ENCODE measurements around the gene RAC3.

RAC3 gene

DNA sequence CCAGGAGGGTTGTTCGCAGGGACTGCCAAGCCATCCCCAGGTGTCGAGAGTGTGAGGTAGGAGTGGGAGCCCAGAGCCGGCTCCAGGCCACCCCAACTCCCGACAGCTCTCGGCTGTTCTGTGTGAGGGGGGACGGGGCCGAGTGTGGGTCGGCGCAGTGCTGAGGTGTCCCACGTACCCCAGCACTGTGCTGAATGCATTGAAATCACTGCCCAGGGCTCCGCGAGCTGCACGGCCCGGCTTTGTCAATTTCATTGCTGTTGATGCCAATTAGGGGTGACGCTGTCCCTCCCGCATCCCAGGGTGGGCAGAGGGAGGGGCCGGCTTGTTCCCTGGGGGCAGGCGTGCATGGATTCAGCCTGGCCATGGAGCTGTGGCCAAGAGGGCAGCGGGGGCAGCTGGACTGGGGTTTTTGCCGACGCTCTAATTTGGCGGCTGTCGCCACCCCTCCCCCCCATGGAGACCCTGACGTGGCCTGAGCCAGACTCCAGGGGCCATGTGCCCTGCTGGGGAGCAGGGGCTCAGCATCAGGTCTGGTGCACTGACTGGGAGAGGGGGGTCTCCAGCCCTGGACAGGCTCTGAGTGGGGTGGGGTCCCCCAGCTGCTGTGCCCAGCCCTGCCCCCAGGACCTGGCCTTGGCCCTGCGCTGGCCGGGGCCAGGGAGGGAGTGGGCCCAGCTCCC is 23.1 kb upstream of the RAC3 start:
- Histone ChIP-seq H3K4me3 (ENCODE audit: low read depth, low read length) (no peak overlapping the region), H3K27ac (ENCODE audit: low read depth, low read length) (no peak overlapping the region), H3K79me2 (ENCODE audit: control insufficient read depth, insufficient read depth, low read length, poor library complexity) (peaks cover 8% of the 10 kb centered on the region)

DNA sequence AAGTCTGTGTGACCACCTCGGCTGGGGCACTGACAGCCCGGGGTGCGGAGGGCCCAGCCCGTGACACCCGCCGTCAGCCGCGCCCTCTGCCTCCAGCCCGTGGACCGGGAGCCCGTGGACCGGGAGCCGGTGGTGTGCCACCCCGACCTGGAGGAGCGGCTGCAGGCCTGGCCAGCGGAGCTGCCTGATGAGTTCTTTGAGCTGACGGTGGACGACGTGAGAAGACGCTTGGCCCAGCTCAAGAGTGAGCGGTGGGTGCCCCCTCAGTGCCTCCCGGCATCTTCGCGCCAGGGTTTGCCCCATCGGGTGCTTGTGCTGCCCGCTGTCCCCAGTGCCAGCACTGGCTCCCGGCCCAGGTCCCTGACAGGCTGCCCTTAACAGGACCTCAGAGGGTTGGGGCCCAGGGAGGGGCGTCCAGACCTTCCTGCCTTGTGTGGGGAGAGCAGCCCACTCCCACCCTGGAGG is 22.5 kb upstream of the RAC3 start:
- H3K79me1 ChIP-seq (ENCODE audit: low read length), result peaks cover 31% of the 10 kb centered on the region
- peaks cover 3 to 9% of the 10 kb centered on the region in 2 experiments for H3K36me3 ChIP-seq (ENCODE audit: control insufficient read depth in 1 of 2, insufficient read depth in 2 of 2, low read length in 2 of 2)
- H4K12ac ChIP-seq (ENCODE audit: low read depth, low read length), result no peak overlapping the region
- H3K14ac ChIP-seq (ENCODE audit: low read length), result no peak overlapping the region
- H3K9ac ChIP-seq (ENCODE audit: low read length), result no peak overlapping the region
- H3K4me3 ChIP-seq (ENCODE audit: low read depth, low read length), result no peak overlapping the region
- no peak overlapping the region for H2AK5ac ChIP-seq (ENCODE audit: low read length)
- no peak overlapping the region for H3K4ac ChIP-seq (ENCODE audit: low read depth, low read length)
- H4K91ac ChIP-seq (ENCODE audit: low read depth, low read length), result peak overlapping the region; percentile 14
- H3K9me3 ChIP-seq (ENCODE audit: insufficient read depth, low read depth, low read length), result peaks cover 5% of the 10 kb centered on the region
- H3K18ac ChIP-seq (ENCODE audit: low read length), result no peak overlapping the region
- H2BK5ac ChIP-seq (ENCODE audit: low read depth, low read length, poor library complexity), result no peak overlapping the region
- no CpG with 5 or more reads among the region's 28 CpGs for WGBS (ENCODE audit: extremely low coverage, insufficient coverage, insufficient read length)
- H2BK120ac ChIP-seq (ENCODE audit: insufficient read depth, low read length, poor library complexity), result no peak overlapping the region
- H2AFZ ChIP-seq (ENCODE audit: insufficient read depth, low read length, poor library complexity), result no peak overlapping the region
- no peak for DNase-seq
- no peak overlapping the region for H2BK12ac ChIP-seq (ENCODE audit: low read length)
- H3K79me2 ChIP-seq (ENCODE audit: control insufficient read depth, insufficient read depth, low read length, poor library complexity), result peaks cover 8% of the 10 kb centered on the region
- no peak overlapping the region for H3K23ac ChIP-seq (ENCODE audit: low read length)
- H4K8ac ChIP-seq (ENCODE audit: low read depth, low read length), result no peak overlapping the region
- H3K4me1 ChIP-seq (ENCODE audit: control insufficient read depth in 1 of 2, insufficient read depth in 2 of 2, low read length in 2 of 2), result peaks cover 36 to 43% of the 10 kb centered on the region in 2 experiments
- H3K27ac ChIP-seq (ENCODE audit: low read depth, low read length), result no peak overlapping the region
- no peaks in the 10 kb centered on the region for H3K27me3 ChIP-seq (ENCODE audit: insufficient read depth, low read length)
- H3K4me2 ChIP-seq (ENCODE audit: low read length), result no peak overlapping the region

More for the DNA sequence above, 23.1 kb upstream of the RAC3 start:
- no peak overlapping the region for H4K12ac ChIP-seq (ENCODE audit: low read depth, low read length)
- H3K18ac ChIP-seq (ENCODE audit: low read length), result peak overlapping the region; percentile 25
- H3K23ac ChIP-seq (ENCODE audit: low read length), result no peak overlapping the region
- H3K79me1 ChIP-seq (ENCODE audit: low read length), result peaks cover 31% of the 10 kb centered on the region
- no peak for DNase-seq
- H2AK5ac ChIP-seq (ENCODE audit: low read length), result peak overlapping the region; percentile 44
- H2AFZ ChIP-seq (ENCODE audit: insufficient read depth, low read length, poor library complexity), result no peak overlapping the region
- no CpG with 5 or more reads among the region's 26 CpGs for WGBS (ENCODE audit: extremely low coverage, insufficient coverage, insufficient read length)
- no peak overlapping the region for H2BK5ac ChIP-seq (ENCODE audit: low read depth, low read length, poor library complexity)
- H3K4me1 ChIP-seq (ENCODE audit: control insufficient read depth in 1 of 2, insufficient read depth in 2 of 2, low read length in 2 of 2), result peaks cover 34 to 43% of the 10 kb centered on the region in 2 experiments
- H4K91ac ChIP-seq (ENCODE audit: low read depth, low read length), result peak overlapping the region; percentile 14
- peak overlapping the region; percentile 5 for H2BK12ac ChIP-seq (ENCODE audit: low read length)
- H3K9me3 ChIP-seq (ENCODE audit: insufficient read depth, low read depth, low read length), result peaks cover 5% of the 10 kb centered on the region
- H3K4ac ChIP-seq (ENCODE audit: low read depth, low read length), result no peak overlapping the region
- no peak overlapping the region for H2BK120ac ChIP-seq (ENCODE audit: insufficient read depth, low read length, poor library complexity)
- no peak overlapping the region for H3K14ac ChIP-seq (ENCODE audit: low read length)
- H4K8ac ChIP-seq (ENCODE audit: low read depth, low read length), result no peak overlapping the region
- H3K27me3 ChIP-seq (ENCODE audit: insufficient read depth, low read length), result no peaks in the 10 kb centered on the region
- H3K36me3 ChIP-seq (ENCODE audit: control insufficient read depth in 1 of 2, insufficient read depth in 2 of 2, low read length in 2 of 2), result peaks cover 3 to 9% of the 10 kb centered on the region in 2 experiments
- H3K4me2 ChIP-seq (ENCODE audit: low read length), result no peak overlapping the region
- no peak overlapping the region for H3K9ac ChIP-seq (ENCODE audit: low read length)

DNA sequence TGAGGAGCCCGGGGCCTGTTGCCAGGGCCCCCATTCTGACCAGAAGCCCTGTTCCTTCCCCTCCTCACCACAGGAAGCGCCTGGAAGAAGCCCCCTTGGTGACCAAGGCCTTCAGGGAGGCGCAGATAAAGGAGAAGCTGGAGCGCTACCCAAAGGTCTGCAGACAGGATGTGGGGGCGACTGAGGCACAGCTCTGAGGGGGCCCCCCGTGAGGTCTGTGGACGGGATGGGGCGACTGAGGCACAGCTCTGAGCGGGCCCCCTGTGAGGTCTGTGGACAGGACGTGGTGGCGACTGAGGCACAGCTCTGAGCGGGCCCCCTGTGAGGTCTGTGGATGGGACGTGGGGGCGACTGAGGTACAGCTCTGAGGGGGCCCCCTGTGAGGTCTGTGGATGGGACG is 22.1 kb upstream of the RAC3 start:
- peaks cover 4% of the 10 kb centered on the region for H3K79me2 ChIP-seq (ENCODE audit: control insufficient read depth, insufficient read depth, low read length, poor library complexity)
- H2BK5ac ChIP-seq (ENCODE audit: low read depth, low read length, poor library complexity), result no peak overlapping the region
- no peak overlapping the region for H4K8ac ChIP-seq (ENCODE audit: low read depth, low read length)
- H4K91ac ChIP-seq (ENCODE audit: low read depth, low read length), result no peak overlapping the region
- no peak overlapping the region for H2BK12ac ChIP-seq (ENCODE audit: low read length)
- H2BK120ac ChIP-seq (ENCODE audit: insufficient read depth, low read length, poor library complexity), result no peak overlapping the region
- H3K79me1 ChIP-seq (ENCODE audit: low read length), result peaks cover 27% of the 10 kb centered on the region
- no peak overlapping the region for H2AK5ac ChIP-seq (ENCODE audit: low read length)
- WGBS (ENCODE audit: extremely low coverage, insufficient coverage, insufficient read length), result no CpG with 5 or more reads among the region's 15 CpGs
- H3K9me3 ChIP-seq (ENCODE audit: insufficient read depth, low read depth, low read length), result peaks cover 5% of the 10 kb centered on the region
- no peak overlapping the region for H3K9ac ChIP-seq (ENCODE audit: low read length)
- H4K12ac ChIP-seq (ENCODE audit: low read depth, low read length), result no peak overlapping the region
- peaks cover 6 to 9% of the 10 kb centered on the region in 2 experiments for H3K36me3 ChIP-seq (ENCODE audit: control insufficient read depth in 1 of 2, insufficient read depth in 2 of 2, low read length in 2 of 2)
- no peak for DNase-seq
- peaks cover 31 to 39% of the 10 kb centered on the region in 2 experiments for H3K4me1 ChIP-seq (ENCODE audit: control insufficient read depth in 1 of 2, insufficient read depth in 2 of 2, low read length in 2 of 2)
- no peak overlapping the region for H3K4me2 ChIP-seq (ENCODE audit: low read length)
- no peak overlapping the region for H3K4me3 ChIP-seq (ENCODE audit: low read depth, low read length)
- no peaks in the 10 kb centered on the region for H3K27me3 ChIP-seq (ENCODE audit: insufficient read depth, low read length)
- no peak overlapping the region for H3K27ac ChIP-seq (ENCODE audit: low read depth, low read length)
- H3K4ac ChIP-seq (ENCODE audit: low read depth, low read length), result no peak overlapping the region
- no peak overlapping the region for H3K23ac ChIP-seq (ENCODE audit: low read length)
- H3K14ac ChIP-seq (ENCODE audit: low read length), result no peak overlapping the region
- no peak overlapping the region for H2AFZ ChIP-seq (ENCODE audit: insufficient read depth, low read length, poor library complexity)
- H3K18ac ChIP-seq (ENCODE audit: low read length), result no peak overlapping the region

DNA sequence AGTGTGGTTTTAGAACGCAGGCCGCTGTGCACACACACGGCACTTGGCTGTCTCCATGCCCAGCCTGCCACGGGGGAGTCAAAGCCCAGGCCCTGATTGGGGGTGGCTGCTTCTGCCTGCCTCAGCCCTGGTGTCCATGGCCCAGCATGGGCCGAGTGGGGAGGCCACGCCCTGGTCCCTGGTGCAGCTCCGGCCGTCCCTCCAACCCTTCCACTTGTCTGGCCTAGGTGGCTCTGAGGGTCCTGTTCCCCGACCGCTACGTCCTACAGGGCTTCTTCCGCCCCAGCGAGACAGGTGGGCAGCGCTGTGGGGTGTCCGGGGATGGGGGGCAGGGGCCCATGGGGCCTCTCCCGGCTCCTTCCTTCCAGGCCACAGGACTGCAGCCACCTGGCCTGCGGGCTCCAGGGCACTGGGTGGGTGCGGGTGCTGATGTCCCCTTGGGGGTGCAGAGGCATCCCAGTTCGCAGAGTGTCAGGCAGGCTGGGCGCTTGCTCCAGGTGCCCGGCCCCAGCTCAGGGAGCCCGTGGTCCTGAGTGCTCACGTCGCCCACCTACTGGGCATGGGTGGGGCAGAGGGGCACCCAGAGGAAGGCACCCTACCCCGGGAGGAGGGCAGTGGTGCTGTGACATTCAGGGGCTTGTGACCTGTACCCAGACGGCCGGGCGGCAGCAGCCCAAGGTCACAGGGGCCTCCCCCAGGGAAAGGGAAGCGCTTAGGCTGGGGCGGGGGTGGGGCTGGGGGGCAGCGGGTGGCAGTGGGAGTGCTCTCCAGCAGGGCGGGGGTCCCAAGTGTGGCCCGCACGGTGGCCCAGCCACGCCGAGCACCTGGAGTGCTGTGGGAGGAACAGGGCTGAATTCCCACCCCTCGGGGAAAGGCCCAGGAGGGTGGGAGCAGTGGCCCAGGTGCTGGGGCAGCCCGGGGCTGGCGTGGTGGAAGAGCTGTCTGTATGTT is 20.6 kb upstream of the RAC3 start:
- peaks cover 22 to 27% of the 10 kb centered on the region in 2 experiments for H3K4me1 ChIP-seq (ENCODE audit: control insufficient read depth in 1 of 2, insufficient read depth in 2 of 2, low read length in 2 of 2)
- no peak overlapping the region for H2BK120ac ChIP-seq (ENCODE audit: insufficient read depth, low read length, poor library complexity)
- no peak overlapping the region for H3K27ac ChIP-seq (ENCODE audit: low read depth, low read length)
- peaks cover 3% of the 10 kb centered on the region for H3K9me3 ChIP-seq (ENCODE audit: insufficient read depth, low read depth, low read length)
- H3K4ac ChIP-seq (ENCODE audit: low read depth, low read length), result no peak overlapping the region
- no peak overlapping the region for H3K4me3 ChIP-seq (ENCODE audit: low read depth, low read length)
- no peak overlapping the region for H3K4me2 ChIP-seq (ENCODE audit: low read length)
- H3K9ac ChIP-seq (ENCODE audit: low read length), result no peak overlapping the region
- H4K8ac ChIP-seq (ENCODE audit: low read depth, low read length), result no peak overlapping the region
- no peak overlapping the region for H3K18ac ChIP-seq (ENCODE audit: low read length)
- H3K36me3 ChIP-seq (ENCODE audit: control insufficient read depth in 1 of 2, insufficient read depth in 2 of 2, low read length in 2 of 2), result peaks cover 6 to 9% of the 10 kb centered on the region in 2 experiments
- H3K14ac ChIP-seq (ENCODE audit: low read length), result no peak overlapping the region
- no peak overlapping the region for H3K23ac ChIP-seq (ENCODE audit: low read length)
- peak overlapping the region; percentile 52 for H2AK5ac ChIP-seq (ENCODE audit: low read length)
- no peaks in the 10 kb centered on the region for H3K27me3 ChIP-seq (ENCODE audit: insufficient read depth, low read length)
- no peak overlapping the region for H4K91ac ChIP-seq (ENCODE audit: low read depth, low read length)
- H3K79me2 ChIP-seq (ENCODE audit: control insufficient read depth, insufficient read depth, low read length, poor library complexity), result peaks cover 2% of the 10 kb centered on the region
- whole genome bisulfite sequencing (ENCODE audit: extremely low coverage, insufficient coverage, insufficient read length), result no CpG with 5 or more reads among the region's 39 CpGs
- no peak overlapping the region for H4K12ac ChIP-seq (ENCODE audit: low read depth, low read length)
- H2BK12ac ChIP-seq (ENCODE audit: low read length), result no peak overlapping the region
- peaks cover 16% of the 10 kb centered on the region for H3K79me1 ChIP-seq (ENCODE audit: low read length)
- no peak overlapping the region for H2BK5ac ChIP-seq (ENCODE audit: low read depth, low read length, poor library complexity)
- no peak for DNase-seq
- no peak overlapping the region for H2AFZ ChIP-seq (ENCODE audit: insufficient read depth, low read length, poor library complexity)
